HG02870 (cell line): ENCODE measurements around the gene RASA1.
"Not testable (repeated sequence)": the region's sequence is repeated elsewhere in the genome, so short reads cannot be mapped to it uniquely, and the experiment has no call there.

ENCODE experiments used
- ATAC-seq: cut with Tn5 transposase; IDR thresholded peaks from one replicate; pipeline ENCODE4 v1.9.1; 2021; ENCODE audit warnings: mild to moderate bottlenecking, moderate library complexity; ENCODE audit not compliant: unreplicated experiment

The RASA1 gene

GRCh38 chr5:87278590-87279100 is 11.0 kb downstream of the RASA1 start:
- ATAC-seq = no peak

- no peak for ATAC-seq
Measured at GRCh38 chr5:87282269-87282668, 14.6 kb downstream of the RASA1 start.

DNA sequence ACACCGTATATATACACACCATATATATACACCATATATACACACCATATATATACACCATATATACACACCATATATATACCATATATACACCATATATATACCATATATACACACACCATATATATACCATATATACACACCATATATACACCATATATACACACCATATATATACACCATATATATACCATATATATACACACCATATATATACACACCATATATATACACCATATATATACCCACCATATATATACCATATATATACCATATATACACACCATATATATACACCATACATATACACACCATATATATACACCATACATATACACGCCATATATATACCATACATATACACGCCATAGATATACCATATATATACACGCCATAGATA is 19.6 kb downstream of the RASA1 start:
- ATAC-seq = not testable (repeated sequence)

DNA sequence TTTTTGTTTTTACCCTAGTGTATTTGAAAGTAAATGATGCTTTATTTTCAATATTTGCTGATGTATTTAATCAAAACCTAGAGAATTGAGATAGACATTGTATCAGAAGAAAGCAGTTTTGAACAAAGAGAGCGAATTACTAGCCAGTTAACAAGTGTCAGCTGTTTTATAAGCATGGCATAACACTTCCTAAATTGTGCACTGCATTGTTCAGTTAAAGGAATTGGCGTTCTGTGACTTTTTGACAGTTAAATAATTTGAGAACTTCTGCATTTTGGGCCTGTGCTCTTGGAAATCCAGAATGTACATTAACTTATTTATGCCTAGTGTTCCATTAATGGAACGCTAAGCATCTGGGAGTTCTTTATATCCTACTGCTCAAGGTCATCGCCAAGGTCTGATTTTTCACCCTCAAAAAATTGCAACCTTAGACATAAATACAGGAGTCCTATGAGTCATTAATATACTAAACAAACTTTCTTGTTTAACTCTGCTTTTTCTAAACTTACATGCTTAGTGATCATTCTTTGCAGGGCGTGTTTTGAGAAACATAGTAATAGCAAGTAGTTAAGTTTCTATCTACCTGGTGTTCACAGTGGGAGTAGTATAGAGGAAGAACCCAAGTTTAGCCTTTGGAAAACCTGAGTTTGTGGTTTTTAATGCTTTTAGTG is 31.1 kb downstream of the RASA1 start:
- no peak for ATAC-seq

DNA sequence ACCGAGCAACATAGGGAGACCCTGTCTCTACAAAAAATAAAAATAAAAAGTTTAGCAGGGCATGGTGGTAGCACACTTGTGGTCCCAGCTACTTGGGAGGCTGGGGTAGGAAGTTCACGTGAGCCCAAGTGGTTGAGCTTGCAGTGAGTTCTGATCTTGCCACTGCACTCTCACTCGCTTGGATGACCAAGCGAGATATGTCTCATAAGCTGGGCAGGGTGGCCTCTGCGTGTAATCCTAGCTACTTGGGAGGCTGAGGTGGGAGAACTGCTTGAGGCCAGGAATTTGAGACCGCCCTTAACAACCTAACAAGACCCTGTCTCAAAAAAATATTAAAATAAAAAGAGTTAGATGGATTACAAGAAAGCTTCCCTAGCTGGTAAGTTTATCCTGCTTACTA is 32.5 kb downstream of the RASA1 start:
- ATAC-seq = no peak

DNA sequence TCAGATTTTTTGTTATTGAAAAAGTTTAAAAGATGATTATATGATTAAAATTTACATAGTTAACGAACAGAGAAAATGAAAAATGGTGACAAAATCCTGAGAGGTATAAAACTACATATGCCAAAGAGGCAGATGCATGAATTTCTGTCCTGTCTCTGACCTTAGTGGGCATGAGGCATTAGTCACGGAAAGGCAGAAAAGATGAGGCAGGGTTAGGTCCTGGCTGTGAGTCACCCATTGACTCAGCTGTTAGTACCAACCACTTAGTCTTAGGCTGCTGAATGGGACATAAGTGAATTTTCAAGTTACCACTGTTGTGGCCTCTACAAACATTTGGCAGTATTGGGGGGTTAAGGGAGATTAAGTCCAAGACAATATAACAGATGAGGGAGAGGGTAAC is 33.1 kb downstream of the RASA1 start:
- no peak for ATAC-seq

GRCh38 chr5:87302061-87302460 is 34.4 kb downstream of the RASA1 start:
- ATAC-seq = no peak

DNA sequence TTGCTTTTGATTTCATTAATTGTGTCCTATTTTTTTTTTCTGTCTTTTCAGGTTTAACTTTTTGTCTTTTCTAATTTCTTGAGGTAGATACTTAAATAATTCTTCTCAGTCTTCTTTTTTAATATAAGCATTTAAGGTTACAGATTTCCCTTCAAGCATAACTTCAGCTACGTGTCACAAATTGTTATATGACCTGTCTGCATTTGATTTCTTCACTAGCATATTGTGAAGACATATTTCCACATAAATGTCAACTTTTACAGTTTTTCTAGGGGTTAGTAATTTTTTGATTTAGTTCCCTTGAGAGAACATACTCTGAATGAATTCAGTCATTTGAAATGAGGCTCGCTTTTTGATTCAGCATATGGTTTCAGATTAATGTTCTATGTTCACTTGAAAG is 35.6 kb downstream of the RASA1 start:
- no peak for ATAC-seq

DNA sequence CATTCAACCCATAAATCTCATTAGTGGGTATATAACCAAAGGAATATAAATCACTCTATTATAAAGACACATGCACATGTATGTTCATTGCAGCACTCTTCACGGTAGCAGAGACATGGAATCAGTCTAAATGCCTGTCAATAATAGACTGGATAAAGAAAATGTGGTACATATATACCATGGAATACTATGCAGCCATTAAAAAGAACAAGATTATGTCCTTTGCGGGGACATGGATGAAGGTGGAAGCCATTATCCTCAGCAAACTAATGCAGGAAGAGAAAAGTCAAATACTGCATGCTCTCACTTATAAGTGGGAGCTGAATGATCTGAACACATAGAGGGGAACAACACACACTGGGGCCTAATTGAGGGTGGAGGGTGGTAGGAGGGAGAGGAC is 38.4 kb downstream of the RASA1 start:
- not testable (repeated sequence) for ATAC-seq

GRCh38 chr5:87307796-87308423 is 40.2 kb downstream of the RASA1 start:
- ATAC-seq = no peak

GRCh38 chr5:87311405-87312279 is 44.0 kb downstream of the RASA1 start:
- ATAC-seq = no peak

DNA sequence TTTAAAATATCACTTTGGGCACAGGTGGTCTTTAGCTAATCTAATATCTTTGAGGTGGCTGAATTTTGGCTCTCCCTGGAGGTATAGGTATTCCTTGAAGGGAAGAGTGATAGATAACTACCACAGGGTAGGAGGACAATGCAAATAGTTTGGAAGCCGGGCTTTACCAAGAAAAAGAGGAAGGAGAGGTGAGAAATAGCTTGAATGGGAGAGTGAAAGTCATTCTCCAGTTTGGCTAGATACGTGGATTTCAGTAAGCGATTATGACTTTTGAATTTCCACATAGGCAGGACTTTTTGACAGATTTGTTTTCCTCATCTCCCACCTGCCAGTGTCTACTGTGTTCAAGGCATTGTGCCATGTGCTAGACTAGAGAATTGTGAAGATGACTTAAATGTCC is 45.5 kb downstream of the RASA1 start:
- no peak for ATAC-seq

DNA sequence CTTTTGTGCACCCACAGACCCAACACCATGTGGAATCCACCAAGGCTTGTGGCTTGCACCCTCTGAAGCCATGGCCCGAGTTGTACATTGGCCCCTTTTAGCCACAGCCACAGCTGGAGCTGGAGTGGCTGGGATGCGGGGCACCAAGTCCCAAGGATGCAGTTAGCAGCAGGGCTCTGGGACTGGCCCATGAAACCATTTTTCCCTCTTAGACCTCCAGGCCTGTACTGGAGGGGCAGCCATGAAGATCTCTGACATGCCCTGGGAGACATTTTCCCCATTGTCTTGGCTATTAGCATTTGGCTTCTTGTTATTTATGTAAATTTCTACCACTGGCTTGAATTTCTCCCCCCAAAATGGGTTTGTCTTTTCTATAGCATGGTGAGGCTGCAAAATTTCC is 51.8 kb downstream of the RASA1 start:
- no peak for ATAC-seq

GRCh38 chr5:87321605-87322004 is 53.9 kb downstream of the RASA1 start:
- ATAC-seq = no peak

- ATAC-seq = no peak
Measured at GRCh38 chr5:87322381-87322780, 54.7 kb downstream of the RASA1 start.

DNA sequence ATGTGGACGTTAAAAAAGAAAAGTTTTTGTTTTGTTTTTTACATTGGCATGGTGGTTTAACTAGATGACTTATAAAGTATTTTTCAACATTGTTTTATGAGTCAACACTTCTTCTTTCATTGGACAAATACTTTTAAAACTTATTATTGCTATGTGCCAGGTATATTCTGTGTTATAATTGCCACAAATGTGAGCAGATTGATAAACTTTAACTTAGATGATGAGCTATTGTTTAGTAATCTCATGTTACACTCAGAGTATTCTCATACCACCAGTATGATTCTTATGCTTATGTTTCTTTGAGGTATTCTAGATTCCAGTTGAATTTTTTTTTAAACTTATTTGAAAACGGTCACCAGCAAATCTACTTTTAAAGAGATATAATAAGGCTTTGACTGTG is 60.3 kb downstream of the RASA1 start:
- no peak for ATAC-seq

DNA sequence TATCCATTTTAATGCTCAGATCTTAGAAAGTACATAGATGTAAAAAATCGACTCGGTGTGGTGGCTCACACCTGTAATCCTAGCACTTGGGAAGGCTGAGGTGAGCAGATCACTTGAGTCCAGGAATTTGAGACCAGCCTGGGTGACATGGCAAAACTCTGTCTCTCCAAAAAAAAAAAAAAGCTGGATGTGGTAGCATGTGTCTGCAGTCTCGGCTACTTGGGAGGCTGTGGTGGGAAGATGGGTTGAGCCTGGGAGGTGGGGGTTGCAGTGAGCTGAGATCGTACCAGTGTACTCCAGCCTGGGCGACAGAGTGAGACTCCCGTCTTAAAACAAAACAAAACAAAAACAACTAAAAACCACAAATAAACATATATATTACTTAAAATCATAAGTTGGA is 61.4 kb downstream of the RASA1 start:
- ATAC-seq = no peak

- ATAC-seq = no peak
Measured at GRCh38 chr5:87339986-87340385, 72.3 kb downstream of the RASA1 start.

GRCh38 chr5:87340716-87341115 is 73.0 kb downstream of the RASA1 start:
- peak; percentile 99 for ATAC-seq

DNA sequence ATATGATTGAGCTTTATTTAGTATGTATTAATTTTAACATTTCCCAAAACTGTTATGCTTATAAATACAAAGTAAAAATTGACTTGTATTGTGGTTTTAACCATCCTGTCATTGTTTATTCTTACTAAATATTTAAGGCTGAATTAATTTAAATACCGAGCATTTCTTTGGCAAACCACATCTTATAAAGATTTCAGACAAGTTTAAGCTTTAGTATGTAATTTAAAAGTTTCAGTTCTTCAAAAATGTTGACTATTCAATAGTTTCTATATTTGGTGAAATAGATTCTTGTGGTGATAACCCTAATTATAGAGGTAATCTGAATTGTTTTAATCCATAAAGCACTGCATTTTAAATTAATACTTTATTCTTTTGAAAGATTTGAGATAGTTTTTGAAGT is 79.6 kb downstream of the RASA1 start:
- no peak for ATAC-seq

- no peak for ATAC-seq
Measured at GRCh38 chr5:87347841-87348240, 80.2 kb downstream of the RASA1 start.

GRCh38 chr5:87354496-87354895 is 86.8 kb downstream of the RASA1 start:
- peak; percentile 51 for ATAC-seq
